ENCODE measurements around the gene NGRN. TPM values are rescaled to one million over a fixed set of nuclear protein-coding genes. Genes with fewer than 3 reads are reported as not detected.
"Not testable (repeated sequence)": the region's sequence is repeated elsewhere in the genome, so short reads cannot be mapped to it uniquely, and the experiment has no call there.

NGRN gene
- total RNA-seq, 1 donor from 2014 or later, result 132 TPM

GRCh38 chr15:90300988-90301706 lies 35.7 kb downstream of the NGRN start:
- peak; percentile 73 for DNase-seq (ENCODE audit: low read depth, low spot score)
- no peak overlapping the region for H3K4me3 Mint-ChIP-seq
- H3K27ac Mint-ChIP-seq (ENCODE audit: unreplicated experiment), result no peak overlapping the region
- peaks cover 4% of the 10 kb centered on the region for H3K27me3 Mint-ChIP-seq (ENCODE audit: low read depth)
- H3K36me3 Mint-ChIP-seq (ENCODE audit: low read depth), result no peaks in the 10 kb centered on the region
- TF ChIP-seq CTCF (conservative IDR thresholded peaks at IDR 0.05), result peak; percentile 76
- peaks cover 12% of the 10 kb centered on the region for H3K4me1 Mint-ChIP-seq
- no peaks in the 10 kb centered on the region for H3K9me3 Mint-ChIP-seq

GRCh38 chr15:90301707-90302300 lies 36.3 kb downstream of the NGRN start:
- no peaks in the 10 kb centered on the region for H3K9me3 Mint-ChIP-seq
- no peak for TF ChIP-seq CTCF (conservative IDR thresholded peaks at IDR 0.05)
- peaks cover 3% of the 10 kb centered on the region for H3K27me3 Mint-ChIP-seq (ENCODE audit: low read depth)
- DNase-seq (ENCODE audit: low read depth, low spot score), result no peak
- no peaks in the 10 kb centered on the region for H3K36me3 Mint-ChIP-seq (ENCODE audit: low read depth)
- H3K27ac Mint-ChIP-seq (ENCODE audit: unreplicated experiment), result no peak overlapping the region
- H3K4me3 Mint-ChIP-seq, result no peak overlapping the region
- H3K4me1 Mint-ChIP-seq, result peaks cover 15% of the 10 kb centered on the region

- H3K36me3 Mint-ChIP-seq (ENCODE audit: low read depth); H3K27ac Mint-ChIP-seq (ENCODE audit: unreplicated experiment); DNase-seq (ENCODE audit: low read depth, low spot score); H3K9me3 Mint-ChIP-seq; H3K4me3 Mint-ChIP-seq; H3K27me3 Mint-ChIP-seq (ENCODE audit: low read depth): not testable (repeated sequence)
- peaks cover 15% of the 10 kb centered on the region for H3K4me1 Mint-ChIP-seq
Measured at GRCh38 chr15:90305355-90305754, 39.9 kb downstream of the NGRN start.

- no peaks in the 10 kb centered on the region for H3K27me3 Mint-ChIP-seq (ENCODE audit: low read depth)
- no peak for DNase-seq (ENCODE audit: low read depth, low spot score)
- H3K4me3 Mint-ChIP-seq, result no peak overlapping the region
- H3K36me3 Mint-ChIP-seq (ENCODE audit: low read depth), result no peaks in the 10 kb centered on the region
- no peaks in the 10 kb centered on the region for H3K9me3 Mint-ChIP-seq
- TF ChIP-seq CTCF (conservative IDR thresholded peaks at IDR 0.05), result no peak
- H3K4me1 Mint-ChIP-seq, result peaks cover 15% of the 10 kb centered on the region
- no peak overlapping the region for H3K27ac Mint-ChIP-seq (ENCODE audit: unreplicated experiment)
Measured at GRCh38 chr15:90305932-90306331, 40.5 kb downstream of the NGRN start.

- Mint-ChIP-seq H3K4me3 (no peak overlapping the region), H3K9me3 (no peaks in the 10 kb centered on the region), H3K4me1 (peaks cover 11% of the 10 kb centered on the region), H3K27ac (ENCODE audit: unreplicated experiment) (no peak overlapping the region), H3K36me3 (ENCODE audit: low read depth) (no peaks in the 10 kb centered on the region), H3K27me3 (ENCODE audit: low read depth) (no peaks in the 10 kb centered on the region)
- no peak for TF ChIP-seq CTCF (conservative IDR thresholded peaks at IDR 0.05)
- DNase-seq (ENCODE audit: low read depth, low spot score), result no peak
Measured at GRCh38 chr15:90306560-90306959, 41.1 kb downstream of the NGRN start.

GRCh38 chr15:90307661-90308060 lies 42.2 kb downstream of the NGRN start:
- no peak for TF ChIP-seq CTCF (conservative IDR thresholded peaks at IDR 0.05)
- no peaks in the 10 kb centered on the region for H3K36me3 Mint-ChIP-seq (ENCODE audit: low read depth)
- H3K9me3 Mint-ChIP-seq, result no peaks in the 10 kb centered on the region
- H3K4me1 Mint-ChIP-seq, result peaks cover 5% of the 10 kb centered on the region
- DNase-seq (ENCODE audit: low read depth, low spot score), result no peak
- no peak overlapping the region for H3K27ac Mint-ChIP-seq (ENCODE audit: unreplicated experiment)
- H3K27me3 Mint-ChIP-seq (ENCODE audit: low read depth), result peaks cover 3% of the 10 kb centered on the region
- H3K4me3 Mint-ChIP-seq, result no peak overlapping the region
